Neural cell (in vitro differentiated cells): ENCODE data around the gene WASF3.

Experiments
- CTCF ChIP-seq: fragments of 450-650 bp; IDR thresholded peaks from 2 replicates; pipeline ENCODE4 v1.5.1; 2014; ENCODE audit warnings: antibody characterized with exemption, mild to moderate bottlenecking, moderate library complexity; ENCODE audit not compliant: poor library complexity, severe bottlenecking
- EP300 ChIP-seq: fragments of 450-650 bp; conservative IDR thresholded peaks from 2 replicates; pipeline ENCODE4 v1.6.1; 2014; ENCODE audit warnings: antibody characterized with exemption, mild to moderate bottlenecking, moderate library complexity; ENCODE audit not compliant: poor library complexity, severe bottlenecking
- EZH2 ChIP-seq: fragments of 200-600, 300-800 bp; shearing (Covaris generic), sonication (generic); IDR thresholded peaks from 2 replicates; pipeline ENCODE4 v1.6.1; 2014; ENCODE audit warnings: antibody characterized with exemption, low read length, borderline replicate concordance, mild to moderate bottlenecking; ENCODE audit not compliant: insufficient read depth, poor library complexity, severe bottlenecking
- MXI1 ChIP-seq: fragments of 450-650 bp; conservative IDR thresholded peaks from 2 replicates; pipeline ENCODE4 v1.6.1; 2014; ENCODE audit warnings: antibody characterized with exemption, mild to moderate bottlenecking; ENCODE audit not compliant: poor library complexity, severe bottlenecking
- POLR2AphosphoS5 ChIP-seq: IDR thresholded peaks from 2 replicates; pipeline ENCODE4 v1.6.1; 2012
- RAD21 ChIP-seq: fragments of 450-650 bp; conservative IDR thresholded peaks from 2 replicates; pipeline ENCODE4 v1.6.1; 2014; ENCODE audit warnings: antibody characterized with exemption, mild to moderate bottlenecking, moderate library complexity
- SMC3 ChIP-seq: fragments of 450-650 bp; conservative IDR thresholded peaks from 2 replicates; pipeline ENCODE4 v1.6.1; 2014; ENCODE audit warnings: antibody characterized with exemption, mild to moderate bottlenecking, moderate library complexity; ENCODE audit not compliant: poor library complexity
- TAF1 ChIP-seq: IDR thresholded peaks from 2 replicates; pipeline ENCODE4 v1.6.1; 2012; ENCODE audit warnings: low read depth

DNA sequence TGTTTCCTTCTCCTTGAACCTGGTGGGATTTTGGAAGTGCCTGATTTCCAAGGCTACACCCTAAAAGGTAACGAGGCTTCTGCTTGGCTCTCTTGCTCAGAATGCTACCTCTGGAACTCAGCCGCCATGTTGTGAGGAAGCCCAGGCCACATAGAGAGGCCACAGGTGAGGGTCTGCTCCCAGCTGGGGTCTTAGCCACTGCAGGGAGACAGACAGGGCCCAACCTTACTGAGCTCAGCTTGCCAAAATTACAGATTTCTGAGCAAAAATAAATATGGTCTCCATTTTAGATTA is 141.7 kb downstream of the WASF3 start:
- TF ChIP-seq CTCF, result no peak
- no peak for TF ChIP-seq EP300
- TF ChIP-seq SMC3, result no peak
- no peak for TF ChIP-seq POLR2AphosphoS5
- no peak for TF ChIP-seq EZH2
- TF ChIP-seq MXI1, result no peak
- no peak for TF ChIP-seq TAF1
- no peak for TF ChIP-seq RAD21
